Keratinocyte (primary cell): ENCODE data around the gene DAPK3. TPM values are rescaled to one million over a fixed set of nuclear protein-coding genes. Genes with fewer than 3 reads are reported as not detected.
"Not testable (repeated sequence)": the region's sequence is repeated elsewhere in the genome, so short reads cannot be mapped to it uniquely, and the experiment has no call there.

ENCODE experiments used
- DNase-seq: peaks from one replicate; pipeline ENCODE4 v3.0.0-alpha.2; 2011; ENCODE audit warnings: low read depth, missing footprints, low spot score
- FAIRE-seq: peaks from 2 replicates; lab custom pipeline; 2011; peaks lifted over from hg19 to GRCh38; lab: Jason Lieb, UNC
- H2AFZ ChIP-seq: 2 replicates; pipeline ENCODE4 v1.6.0; 2012; ENCODE audit warnings: low read length, control low read depth, inconsistent platforms; ENCODE audit not compliant: control insufficient read depth
- H3K27ac ChIP-seq: 2 replicates; pipeline ENCODE4 v1.5.1; 2011; ENCODE audit warnings: low read length; ENCODE audit not compliant: control insufficient read depth, insufficient read depth
- H3K27me3 ChIP-seq: 3 replicates; pipeline ENCODE4 v1.6.0; 2011; ENCODE audit warnings: low read length; ENCODE audit not compliant: control insufficient read depth, insufficient read depth; ENCODE audit errors: extremely low read depth
- H3K36me3 ChIP-seq, 2 experiments: 2 replicates in 1 of 2; 3 replicates in 1 of 2; pipeline ENCODE4 v1.5.1; 2011; ENCODE audit warnings: low read length in 2 of 2, mild to moderate bottlenecking in 1 of 2; ENCODE audit not compliant: control insufficient read depth in 2 of 2, insufficient read depth in 2 of 2; ENCODE audit errors: extremely low read depth in 1 of 2
- H3K4me1 ChIP-seq: 3 replicates; pipeline ENCODE4 v1.5.1; 2011; ENCODE audit warnings: low read length; ENCODE audit not compliant: control insufficient read depth, insufficient read depth; ENCODE audit errors: extremely low read depth
- H3K4me2 ChIP-seq: 3 replicates; pipeline ENCODE4 v1.6.0; 2011; ENCODE audit warnings: low read depth, low read length; ENCODE audit not compliant: control insufficient read depth, insufficient read depth; ENCODE audit errors: extremely low read depth
- H3K4me3 ChIP-seq, 3 experiments: fragments of 200-600 bp in 1 of 3; sonication (generic) in 1 of 3; 2 replicates in 2 of 3; 3 replicates in 1 of 3; pipeline ENCODE4 v1.5.1; 2011 to 2016; ENCODE audit warnings: low read length in 3 of 3, mild to moderate bottlenecking in 3 of 3, control low read depth in 2 of 3, inconsistent platforms in 1 of 3, low read depth in 1 of 3, mixed read lengths in 1 of 3, mixed run types in 1 of 3, moderate library complexity in 1 of 3; ENCODE audit not compliant: control insufficient read depth in 2 of 3, insufficient read depth in 2 of 3; ENCODE audit errors: extremely low read depth in 1 of 3
- H3K79me2 ChIP-seq: 2 replicates; pipeline ENCODE4 v1.6.0; 2012; ENCODE audit warnings: low read length; ENCODE audit not compliant: control insufficient read depth, insufficient read depth
- H3K9ac ChIP-seq: 3 replicates; pipeline ENCODE4 v1.6.0; 2011; ENCODE audit warnings: low read length; ENCODE audit not compliant: control insufficient read depth, insufficient read depth; ENCODE audit errors: extremely low read depth
- H3K9me1 ChIP-seq: 3 replicates; pipeline ENCODE4 v1.6.0; 2011; ENCODE audit warnings: low read length; ENCODE audit not compliant: control insufficient read depth, insufficient read depth; ENCODE audit errors: extremely low read depth
- H3K9me3 ChIP-seq: 2 replicates; pipeline ENCODE4 v1.5.1; 2012; ENCODE audit warnings: low read depth, low read length; ENCODE audit not compliant: control insufficient read depth
- H4K20me1 ChIP-seq: 3 replicates; pipeline ENCODE4 v1.6.0; 2011; ENCODE audit warnings: low read length; ENCODE audit not compliant: control insufficient read depth, insufficient read depth; ENCODE audit errors: extremely low read depth
- CTCF ChIP-seq, 3 experiments: IDR thresholded peaks in 1 of 3; conservative IDR thresholded peaks in 1 of 3; optimal IDR thresholded peaks in 1 of 3; 2 replicates in 2 of 3; 3 replicates in 1 of 3; pipeline versions ENCODE3 to v1.5.1; 2011; ENCODE audit warnings: low read length in 3 of 3, mild to moderate bottlenecking in 3 of 3, moderate library complexity in 2 of 3, control low read depth in 1 of 3, inconsistent platforms in 1 of 3; ENCODE audit not compliant: insufficient read depth in 2 of 3; ENCODE audit errors: extremely low read depth in 1 of 3
- EZH2 ChIP-seq: IDR thresholded peaks from one replicate; pipeline ENCODE4 v1.6.1; 2012; ENCODE audit warnings: inconsistent platforms, mild to moderate bottlenecking, low read length, moderate library complexity
- dilution Hi-C: fragments of 300-500 bp; cut with MboI; formaldehyde crosslinking; loops from one replicate; pipeline ENCODE4 v1.7.0; 2020; ENCODE audit warnings: low sequenced_read_pairs; ENCODE audit not compliant: extremely low pct_ligation_motif_present
- polyA plus RNA-seq, 5 experiments: library from polyadenylated mRNA; depleted of rRNA in 3 of 5; stranded (reverse) in 3 of 5; stranded (forward) in 1 of 5; unstranded in 1 of 5; fragments of >200 nt; gene quantifications; 1 replicate in 1 of 5; 2 replicates in 3 of 5; 3 replicates in 1 of 5; pipeline versions ENCODE4 v1.2.1 to v1.2.3, GENCODE V29; 2011 to 2012; ENCODE audit warnings: missing spikeins in 2 of 5, low read depth in 1 of 5, low replicate concordance in 1 of 5

Gene DAPK3
- polyA plus RNA-seq, 1 donor (not counting 4 experiments of a cell fraction or from before 2014, with no cell fraction given): 57.3 TPM

- dilution Hi-C loops: no loop called here
These were observed 15.2 kb downstream of the DAPK3 start for GRCh38 chr19:3955688-3956087.

GRCh38 chr19:3955276-3955675 is 15.6 kb downstream of the DAPK3 start:
- H3K79me2 ChIP-seq, H3K4me2 ChIP-seq, H3K9me1 ChIP-seq, FAIRE-seq, H3K27me3 ChIP-seq, H3K9me3 ChIP-seq, H2AFZ ChIP-seq, dilution Hi-C loops, H3K27ac ChIP-seq, H3K4me3 ChIP-seq, H3K4me1 ChIP-seq, H3K9ac ChIP-seq, DNase-seq, H4K20me1 ChIP-seq: not testable (repeated sequence)
- H3K36me3 ChIP-seq: peaks cover 6 to 12% of the 10 kb centered on the region in 2 experiments

More at GRCh38 chr19:3955688-3956087, 15.2 kb downstream of the DAPK3 start:
- no peak overlapping the region for H3K9ac ChIP-seq
- H3K36me3 ChIP-seq: peaks cover 6 to 13% of the 10 kb centered on the region in 2 experiments
- no peaks in the 10 kb centered on the region for H3K4me1 ChIP-seq
- no peak overlapping the region for H3K27ac ChIP-seq
- no peak overlapping the region for H3K4me3 ChIP-seq
- H3K9me1 ChIP-seq: no peaks in the 10 kb centered on the region
- DNase-seq (no peak), FAIRE-seq (no peak)
- no peaks in the 10 kb centered on the region for H3K27me3 ChIP-seq
- no peaks in the 10 kb centered on the region for H3K9me3 ChIP-seq
- H2AFZ ChIP-seq: no peak overlapping the region
- TF ChIP-seq EZH2: no peak
- no peak for TF ChIP-seq CTCF (optimal IDR thresholded peaks at IDR 0.05 in 1 of 3, IDR thresholded peaks at IDR 0.05 in 1 of 3, conservative IDR thresholded peaks at IDR 0.05 in 1 of 3; ENCODE audit: extremely low read depth in 1 of 3, insufficient read depth in 2 of 3, low read length in 3 of 3)
- H4K20me1 ChIP-seq: peaks cover 3% of the 10 kb centered on the region
- H3K79me2 ChIP-seq: peaks cover 5% of the 10 kb centered on the region
- no peak overlapping the region for H3K4me2 ChIP-seq

GRCh38 chr19:3954107-3954506 is 16.8 kb downstream of the DAPK3 start:
- Histone ChIP-seq H3K9me1 (no peaks in the 10 kb centered on the region), H3K4me3 (no peak overlapping the region), H3K27me3 (no peaks in the 10 kb centered on the region), H4K20me1 (peaks cover 3% of the 10 kb centered on the region), H3K4me1 (no peaks in the 10 kb centered on the region), H3K4me2 (no peak overlapping the region), H2AFZ (no peak overlapping the region), H3K36me3 (peaks cover 6 to 11% of the 10 kb centered on the region in 2 experiments), H3K27ac (no peak overlapping the region), H3K9me3 (no peaks in the 10 kb centered on the region), H3K9ac (no peak overlapping the region), H3K79me2 (peaks cover 5% of the 10 kb centered on the region)
- FAIRE-seq: no peak
- dilution Hi-C loops: no loop called here
- TF ChIP-seq CTCF (optimal IDR thresholded peaks at IDR 0.05 in 1 of 3, IDR thresholded peaks at IDR 0.05 in 1 of 3, conservative IDR thresholded peaks at IDR 0.05 in 1 of 3; ENCODE audit: extremely low read depth in 1 of 3, insufficient read depth in 2 of 3, low read length in 3 of 3) (no peak), EZH2 (no peak)
- DNase-seq: no peak

GRCh38 chr19:3952755-3953276 is 18.1 kb downstream of the DAPK3 start:
- H3K4me2 ChIP-seq, DNase-seq, H3K27ac ChIP-seq, H2AFZ ChIP-seq, H3K79me2 ChIP-seq, H3K9ac ChIP-seq, H3K27me3 ChIP-seq, FAIRE-seq, H3K9me1 ChIP-seq, H3K9me3 ChIP-seq, H4K20me1 ChIP-seq, H3K36me3 ChIP-seq, dilution Hi-C loops, H3K4me3 ChIP-seq, H3K4me1 ChIP-seq: not testable (repeated sequence)
